Ovary (tissue), 3 donors: ENCODE results near the gene KNL1.

Experiments
- CTCF ChIP-seq, 3 donors: fragments of 450-650 bp in 2 of 3; fragments of 200-600 bp in 1 of 3; IDR thresholded peaks; one replicate each; pipeline versions ENCODE4 v1.5.1 to v1.8.0; 2016 to 2022; ENCODE audit warnings: antibody characterized with exemption in 3 of 3, mild to moderate bottlenecking in 1 of 3
- POLR2A ChIP-seq: fragments of 450-650 bp; IDR thresholded peaks from one replicate; pipeline ENCODE4 v1.6.1; 2017; ENCODE audit warnings: antibody characterized with exemption, mild to moderate bottlenecking, moderate library complexity
- donor health status: DM: no; HTN: no; CAD: no.

GRCh38 chr15:40545457-40545856 is 48.6 kb upstream of the KNL1 start:
- TF ChIP-seq CTCF (IDR thresholded peaks at IDR 0.05) (no peak), POLR2A (no peak)
